Metanephros (tissue), 2 donors: ENCODE data around the gene ZNF484. TPM values are rescaled to one million over a fixed set of nuclear protein-coding genes. Genes with fewer than 3 reads are reported as not detected.

Experiments
- small RNA-seq: library from RNA; depleted of rRNA; stranded (forward); fragments of <200 nt; gene quantifications from one replicate; pipeline ENCODE3, GENCODE V24; 2014; ENCODE audit warnings: low replicate concordance
- total RNA-seq: library from RNA; depleted of rRNA; stranded (reverse); fragments of >200 nt; gene quantifications from one replicate; pipeline ENCODE4 v1.2.3, GENCODE V29; 2014

The ZNF484 gene
- total RNA-seq = 18.8 TPM

DNA sequence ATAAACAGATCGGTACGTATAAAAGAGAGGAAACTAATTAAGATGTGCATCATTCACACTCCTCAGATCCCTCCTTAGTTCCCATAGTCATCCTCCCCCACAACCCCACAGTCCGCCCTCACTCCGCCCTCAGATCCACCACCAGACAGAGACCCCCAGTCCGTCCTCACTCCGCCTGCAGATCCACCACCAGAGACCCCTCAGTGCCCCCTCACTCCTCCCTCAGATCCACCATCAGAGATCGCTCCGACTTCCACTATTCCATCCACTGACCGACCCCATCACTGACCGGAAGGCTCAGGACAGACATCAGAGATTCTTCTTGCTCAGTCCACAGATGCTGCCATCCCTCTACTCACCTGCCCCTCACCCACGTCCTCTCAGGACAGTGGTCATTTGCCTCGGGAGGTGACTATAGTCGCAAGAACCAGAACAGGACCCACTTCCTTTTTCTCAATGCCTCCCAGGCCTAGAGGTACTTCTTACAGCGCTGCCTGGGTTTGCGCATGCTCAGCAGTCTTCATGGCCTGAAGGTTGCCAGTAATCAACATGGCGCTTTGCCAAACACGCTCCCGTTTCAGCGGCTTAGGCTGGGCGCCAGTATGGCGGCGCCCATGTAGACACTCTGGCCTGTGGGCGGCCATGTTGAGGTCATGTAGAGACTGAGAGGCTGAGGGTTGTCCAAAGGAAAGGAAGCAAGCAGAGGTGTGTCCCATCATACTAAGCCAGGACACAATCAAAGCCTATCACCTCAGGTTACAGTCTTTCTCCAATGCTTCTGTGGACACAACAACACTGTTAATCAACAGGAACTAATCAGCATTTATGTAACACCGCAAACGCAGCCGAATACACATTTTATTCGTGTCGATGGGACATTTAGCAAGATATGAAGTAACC is at the start of gene ZNF484:
TSS of gene ZNF484 (minus strand) at position 508 of the 900 bp plus-strand sequence. CDS start 3,009 bp downstream, outside the sequence.

Small RNA genes lying within 50 kb of the gene (small RNA-seq; reads per million reads assigned to genes)
- not detected for gene RNU6-714P

Other genes starting within 250 kb of the ZNF484 start
- 7.2 TPM for gene IPPK, start 207.9 kb downstream of the ZNF484 start, total RNA-seq
- gene BICD2, start 113.2 kb downstream of the ZNF484 start, total RNA-seq = 37.0 TPM
- 12.0 TPM for gene FGD3, start 69.5 kb upstream of the ZNF484 start, total RNA-seq
- 15.6 TPM for gene SUSD3, start 180.7 kb upstream of the ZNF484 start, total RNA-seq
- 38.4 TPM for gene CARD19, start 218.2 kb upstream of the ZNF484 start, total RNA-seq